Astrocyte of the spinal cord (primary cell): ENCODE results near the gene GOLGB1.

ENCODE experiments used
- DNase-seq: peaks from one replicate; pipeline ENCODE4 v3.0.0; 2011; ENCODE audit warnings: low read depth, low spot score
- H3K4me3 ChIP-seq: 2 replicates; pipeline ENCODE4 v1.5.1; 2011; ENCODE audit warnings: low read depth, mild to moderate bottlenecking, low read length, moderate library complexity
- in situ Hi-C: cut with HindIII; loops from 2 replicates; pipeline ENCODE4 v1.10.0; 2017; ENCODE audit warnings: low sequenced_read_pairs
- TF ChIP-seq, protein P1 (sequence below): IDR thresholded peaks from 2 replicates; pipeline ENCODE4 v1.5.1; 2012; ENCODE audit warnings: low read depth, mild to moderate bottlenecking, low read length, inconsistent platforms

The GOLGB1 gene

DNA sequence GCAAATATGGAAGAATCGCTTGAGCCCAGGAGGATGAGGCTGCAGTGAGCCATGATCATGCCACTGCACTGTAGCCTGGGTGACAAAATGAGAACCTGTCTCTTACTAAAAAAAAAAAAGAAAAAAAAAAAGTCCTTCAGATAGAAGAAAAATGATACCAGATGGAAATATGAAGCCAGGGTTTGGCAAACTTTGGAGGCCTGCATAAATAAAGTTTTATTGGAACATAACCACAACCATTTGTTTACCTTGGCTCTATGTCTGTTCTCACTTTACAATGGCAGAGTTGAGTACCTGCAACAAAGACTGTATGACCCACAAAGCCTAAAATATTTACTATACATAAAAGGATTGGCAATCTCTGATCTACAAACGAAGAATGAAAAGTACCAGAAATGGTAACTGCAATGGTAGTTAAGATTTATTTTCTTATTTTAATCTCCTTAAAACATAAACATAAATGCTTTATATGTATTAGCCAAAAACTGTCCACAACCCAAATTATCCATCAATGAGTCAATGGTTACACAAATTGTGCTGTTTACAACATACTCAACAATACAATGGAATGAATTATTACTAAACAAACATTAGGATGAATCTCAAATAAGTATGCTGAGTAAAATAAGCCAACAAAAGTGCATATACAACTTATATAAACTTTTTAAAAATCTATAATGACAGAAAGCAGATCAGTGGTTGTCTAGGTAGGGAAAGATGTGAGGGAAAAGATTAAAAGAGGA is 41.8 kb downstream of the GOLGB1 start:
- TF ChIP-seq, protein P1, sequence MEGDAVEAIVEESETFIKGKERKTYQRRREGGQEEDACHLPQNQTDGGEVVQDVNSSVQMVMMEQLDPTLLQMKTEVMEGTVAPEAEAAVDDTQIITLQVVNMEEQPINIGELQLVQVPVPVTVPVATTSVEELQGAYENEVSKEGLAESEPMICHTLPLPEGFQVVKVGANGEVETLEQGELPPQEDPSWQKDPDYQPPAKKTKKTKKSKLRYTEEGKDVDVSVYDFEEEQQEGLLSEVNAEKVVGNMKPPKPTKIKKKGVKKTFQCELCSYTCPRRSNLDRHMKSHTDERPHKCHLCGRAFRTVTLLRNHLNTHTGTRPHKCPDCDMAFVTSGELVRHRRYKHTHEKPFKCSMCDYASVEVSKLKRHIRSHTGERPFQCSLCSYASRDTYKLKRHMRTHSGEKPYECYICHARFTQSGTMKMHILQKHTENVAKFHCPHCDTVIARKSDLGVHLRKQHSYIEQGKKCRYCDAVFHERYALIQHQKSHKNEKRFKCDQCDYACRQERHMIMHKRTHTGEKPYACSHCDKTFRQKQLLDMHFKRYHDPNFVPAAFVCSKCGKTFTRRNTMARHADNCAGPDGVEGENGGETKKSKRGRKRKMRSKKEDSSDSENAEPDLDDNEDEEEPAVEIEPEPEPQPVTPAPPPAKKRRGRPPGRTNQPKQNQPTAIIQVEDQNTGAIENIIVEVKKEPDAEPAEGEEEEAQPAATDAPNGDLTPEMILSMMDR, result no peak
- in situ Hi-C loops, result no loop called here
- no peak overlapping the region for H3K4me3 ChIP-seq
- DNase-seq, result peak; percentile 25

DNA sequence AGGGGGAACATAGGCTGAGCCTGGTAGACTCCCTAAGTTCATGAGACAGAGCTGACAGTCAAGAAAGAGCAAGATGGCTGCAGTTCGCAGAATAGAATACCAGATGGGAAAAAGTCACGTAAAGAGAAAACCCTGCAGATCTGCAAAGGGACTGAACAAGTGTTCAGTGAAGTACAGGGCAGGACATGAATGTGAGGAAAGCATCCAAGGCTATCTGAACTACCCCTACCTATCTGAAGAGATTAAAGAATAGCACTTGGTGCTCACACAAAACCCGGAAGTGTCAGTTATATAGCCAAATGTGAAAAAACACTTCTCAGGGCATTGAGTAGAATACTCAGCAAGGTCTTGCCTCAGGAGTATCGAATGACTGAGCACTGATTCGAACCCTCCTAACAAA is 44.0 kb downstream of the GOLGB1 start:
- in situ Hi-C loops, result no loop called here
- TF ChIP-seq, protein P1, result no peak
- no peak for DNase-seq
- no peak overlapping the region for H3K4me3 ChIP-seq

DNA sequence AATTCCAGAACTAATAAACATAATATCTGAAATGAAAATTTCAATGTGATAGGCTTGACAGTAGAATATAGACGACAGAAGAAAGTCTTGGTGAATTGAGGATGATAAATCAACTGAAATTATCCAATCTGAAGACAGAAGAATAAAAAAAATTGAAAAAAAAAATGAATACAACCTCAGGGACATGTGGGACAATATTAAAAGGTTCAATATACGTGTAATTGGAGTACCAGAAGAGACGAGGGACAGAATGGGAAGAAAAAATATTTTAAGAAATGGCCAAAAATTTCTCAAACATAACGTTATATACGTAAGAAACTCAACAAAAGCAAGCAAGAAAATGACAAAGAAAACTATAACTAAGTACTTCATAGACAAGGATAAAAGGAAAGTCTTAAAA is 45.6 kb downstream of the GOLGB1 start:
- in situ Hi-C loops, result no loop called here
- DNase-seq, result no peak
- TF ChIP-seq, protein P1, result no peak
- no peak overlapping the region for H3K4me3 ChIP-seq

DNA sequence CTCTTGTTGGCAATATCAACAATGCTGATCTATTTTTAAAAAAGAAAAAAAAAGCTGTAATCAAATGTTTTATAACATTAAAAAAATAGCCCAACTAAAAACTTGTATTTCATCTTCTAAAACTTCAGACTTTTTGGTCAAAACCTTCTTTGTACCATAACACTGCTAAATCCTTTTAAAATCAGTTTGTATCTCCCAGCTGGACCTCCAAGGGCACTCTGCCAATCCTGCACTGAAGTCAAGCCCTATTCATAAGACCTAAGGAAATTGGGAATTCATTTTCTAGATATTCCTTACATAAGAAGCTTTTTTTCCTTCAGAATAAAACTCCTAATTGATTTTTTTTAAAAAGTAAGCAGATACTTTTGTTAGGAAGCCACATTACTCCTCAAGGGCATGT is 50.6 kb downstream of the GOLGB1 start:
- TF ChIP-seq, protein P1, result no peak
- in situ Hi-C loops, result no loop called here
- no peak overlapping the region for H3K4me3 ChIP-seq
- DNase-seq, result no peak

DNA sequence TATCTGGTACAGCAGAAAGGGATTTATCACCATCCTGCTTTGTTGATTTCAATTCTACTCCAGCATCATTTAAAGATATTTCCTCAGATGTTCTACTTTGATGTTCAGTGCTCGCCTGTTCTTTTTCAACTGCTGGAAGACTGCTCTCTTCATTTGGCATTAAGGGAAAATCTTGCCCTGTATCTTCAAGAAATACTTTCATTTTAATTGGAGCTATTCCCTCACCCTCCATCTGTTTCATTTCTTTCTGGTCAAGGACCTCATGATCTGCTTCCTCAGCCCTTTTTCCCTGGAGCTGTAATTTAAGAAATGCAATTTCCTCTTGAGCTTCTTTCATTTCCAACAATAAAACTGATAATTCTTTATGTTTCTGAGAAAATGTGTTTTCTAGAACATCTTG is 51.1 kb downstream of the GOLGB1 start:
- no peak for DNase-seq
- no peak overlapping the region for H3K4me3 ChIP-seq
- in situ Hi-C loops, result no loop called here
- TF ChIP-seq, protein P1, result no peak

DNA sequence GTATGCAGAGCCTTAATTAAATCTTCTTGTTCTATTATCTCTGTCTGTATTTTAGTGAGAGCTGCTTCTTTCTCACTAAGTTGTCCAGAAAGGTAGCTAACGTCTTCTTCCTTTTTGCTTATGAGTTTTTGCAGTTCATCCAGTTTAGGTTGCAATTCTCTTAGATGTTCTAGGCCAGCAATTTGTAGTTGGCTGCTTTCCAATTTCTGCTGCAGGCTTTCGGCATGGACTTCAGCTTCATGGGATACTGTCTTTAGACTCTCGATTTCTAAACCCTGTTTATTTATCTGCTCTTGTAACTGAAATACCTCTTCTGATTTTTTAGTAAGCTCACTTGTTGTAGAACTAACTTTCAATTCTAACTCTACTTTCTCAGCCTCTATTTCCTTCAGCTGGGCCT is 53.4 kb downstream of the GOLGB1 start:
- TF ChIP-seq, protein P1, result no peak
- in situ Hi-C loops, result no loop called here
- no peak overlapping the region for H3K4me3 ChIP-seq
- DNase-seq, result no peak
